ENCODE data around the gene MAP6D1.

DNA sequence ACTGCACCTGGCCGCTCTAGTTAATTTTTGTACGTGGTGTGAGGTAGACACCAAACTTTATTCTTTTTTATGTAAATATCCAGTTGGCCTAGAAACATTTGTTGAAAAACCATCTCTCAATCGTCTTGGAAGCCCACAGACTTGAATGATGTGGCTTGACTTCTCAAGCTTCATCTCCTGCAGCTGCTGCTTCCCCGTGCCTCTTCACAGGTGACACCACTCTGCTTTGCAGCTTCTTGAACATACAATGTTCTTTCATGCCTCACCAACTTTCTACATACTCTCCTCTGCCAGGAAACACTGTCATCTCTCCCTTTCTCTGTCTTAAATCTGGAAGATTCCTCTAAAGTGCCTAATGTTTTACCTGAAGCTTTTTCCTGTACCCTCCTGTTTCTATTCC is 35.6 kb downstream of the MAP6D1 start:
- TF ChIP-seq POLR2A (IDR thresholded peaks at IDR 0.05) (no peak), CTCF (IDR thresholded peaks at IDR 0.05) (no peak), POLR2AphosphoS5 (IDR thresholded peaks at IDR 0.05) (no peak)

Data from prostate gland (tissue), 2 donors.